ENCODE results near the gene DNASE1.

The DNASE1 gene

DNA sequence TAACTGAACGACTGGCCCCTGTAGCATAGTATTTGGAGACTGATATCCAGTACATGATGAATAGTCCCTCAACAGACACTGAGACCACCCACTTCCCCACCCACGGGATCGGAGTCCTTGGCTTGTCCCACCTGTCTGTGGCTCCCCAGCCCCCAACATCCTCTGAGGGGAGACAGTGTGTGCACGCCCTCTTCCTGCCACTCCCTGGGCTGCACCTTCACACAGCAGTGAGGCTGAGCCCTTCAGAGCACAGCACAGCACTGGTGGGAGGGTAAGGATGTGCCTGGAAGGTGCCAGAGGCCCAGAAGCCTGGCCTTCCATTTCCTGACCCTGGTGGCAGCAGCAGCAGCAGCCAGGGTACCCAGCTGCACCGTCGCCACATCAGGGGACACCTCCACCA is 11.0 kb downstream of the DNASE1 start:
- DNase-seq, result no peak

DNA sequence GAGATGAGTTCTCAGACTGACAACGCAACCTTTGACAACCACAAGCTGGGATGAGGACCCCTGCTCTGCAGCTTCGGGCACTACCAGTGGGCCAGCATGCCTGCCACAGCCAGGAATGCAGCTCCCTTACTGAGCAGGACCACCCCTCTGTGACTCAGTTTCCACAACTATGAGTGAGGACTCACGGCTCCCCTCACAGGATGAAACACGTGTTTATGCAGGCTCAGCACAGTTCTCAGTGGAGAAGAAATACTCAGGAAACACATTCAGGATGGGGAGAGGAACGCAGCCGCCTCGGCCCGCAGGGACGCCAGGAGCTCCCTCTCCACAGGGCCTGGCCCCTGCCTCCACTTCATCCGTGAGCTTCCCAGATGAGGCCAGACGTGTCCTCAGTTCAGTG is 14.1 kb downstream of the DNASE1 start:
- DNase-seq, result no peak

DNA sequence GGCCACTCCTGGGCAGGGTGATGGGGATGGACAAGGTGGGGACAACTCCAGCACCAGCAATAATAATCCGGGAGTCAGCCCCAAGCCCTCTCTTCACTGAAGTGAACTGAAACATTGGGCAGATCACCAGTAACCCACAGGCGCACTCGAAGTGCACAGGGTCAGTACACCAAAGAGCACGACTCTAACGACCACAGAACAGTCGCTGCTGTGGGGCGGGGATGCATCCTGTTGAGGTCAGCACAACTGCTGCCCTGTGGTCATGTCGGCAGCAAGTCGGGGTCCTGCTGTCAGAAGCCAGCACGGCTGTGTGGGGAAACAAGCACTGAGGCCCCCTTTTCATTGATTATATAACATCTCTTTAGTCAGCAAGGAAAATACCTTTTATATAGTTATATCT is 14.6 kb downstream of the DNASE1 start:
- no peak for DNase-seq

DNA sequence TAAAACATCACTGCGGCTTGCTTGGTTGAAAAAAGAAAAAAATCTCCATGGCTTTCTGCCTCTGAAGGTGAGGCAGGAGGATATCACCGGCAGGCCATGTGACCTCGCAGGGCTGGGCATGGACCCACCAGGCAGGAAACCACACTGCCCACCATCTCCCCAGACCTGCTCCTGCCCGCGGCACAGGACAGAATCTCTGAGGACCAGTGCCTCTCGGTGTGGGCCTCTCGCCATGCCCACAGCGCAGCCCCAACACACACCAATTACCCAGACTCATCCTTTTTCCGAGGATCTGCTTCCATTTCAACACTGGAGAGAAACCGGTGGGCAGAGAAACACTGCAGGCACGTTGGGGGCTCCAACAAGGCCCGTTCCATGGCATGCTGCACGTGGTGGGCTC is 16.2 kb downstream of the DNASE1 start:
- DNase-seq, result no peak

DNA sequence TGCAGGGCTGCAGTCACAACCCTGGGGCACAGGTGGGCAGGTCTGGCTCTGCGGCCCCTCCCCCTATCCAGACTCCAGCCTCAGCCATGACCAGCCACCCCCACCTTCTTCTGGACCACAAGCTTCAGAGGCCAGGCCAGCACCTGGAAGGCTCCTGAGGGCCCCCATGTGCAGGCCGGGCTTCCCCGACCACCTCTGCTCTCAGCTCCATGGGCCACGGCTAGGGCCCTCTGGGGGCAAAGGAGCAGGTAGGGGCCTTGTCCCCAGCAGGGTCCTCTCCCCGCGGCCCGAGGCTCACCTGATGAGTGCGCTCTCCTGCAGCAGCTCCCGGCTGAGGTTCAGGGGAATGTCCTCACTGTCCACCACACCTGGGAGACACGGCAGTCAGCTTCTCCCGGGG is 16.9 kb downstream of the DNASE1 start:
- no peak for DNase-seq

- DNase-seq, result no peak
These were observed 18.1 kb downstream of the DNASE1 start for GRCh38 chr16:3672571-3673041.

- DNase-seq, result no peak
These were observed 18.7 kb downstream of the DNASE1 start for GRCh38 chr16:3673201-3673600.

DNA sequence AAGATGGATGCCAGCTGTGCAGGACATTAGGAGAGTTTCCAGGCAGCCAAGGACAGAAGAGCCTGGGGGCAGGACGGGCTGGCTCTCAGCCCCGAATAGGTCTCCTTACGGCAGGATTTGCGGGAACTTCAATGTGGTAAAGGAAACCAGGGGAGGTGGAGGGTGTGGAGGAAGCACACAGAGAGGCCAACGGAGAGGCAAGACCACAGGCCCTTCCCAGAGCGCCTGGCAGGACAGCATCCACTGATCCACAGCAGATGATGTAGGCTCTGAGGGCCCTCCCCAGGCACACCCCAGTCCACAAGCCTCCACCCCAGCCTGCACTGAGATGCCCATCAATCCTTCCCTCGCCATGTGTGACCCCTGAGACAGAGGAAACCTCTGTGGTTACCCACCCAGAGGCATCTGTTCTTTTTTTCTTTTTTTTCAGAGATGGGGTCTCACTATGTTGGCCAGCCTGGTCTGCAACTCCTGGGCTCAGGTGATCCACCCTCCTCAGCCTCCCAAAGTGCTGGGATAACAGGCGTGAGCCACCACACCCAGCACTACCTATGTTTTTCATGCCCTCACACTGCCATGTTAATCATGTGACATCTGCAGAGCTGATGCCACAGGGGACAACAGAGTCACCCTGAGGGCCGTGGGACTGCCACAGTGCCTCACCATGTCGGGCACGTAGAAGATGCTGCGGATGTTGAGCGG is 19.3 kb downstream of the DNASE1 start:
- DNase-seq, result no peak

DNA sequence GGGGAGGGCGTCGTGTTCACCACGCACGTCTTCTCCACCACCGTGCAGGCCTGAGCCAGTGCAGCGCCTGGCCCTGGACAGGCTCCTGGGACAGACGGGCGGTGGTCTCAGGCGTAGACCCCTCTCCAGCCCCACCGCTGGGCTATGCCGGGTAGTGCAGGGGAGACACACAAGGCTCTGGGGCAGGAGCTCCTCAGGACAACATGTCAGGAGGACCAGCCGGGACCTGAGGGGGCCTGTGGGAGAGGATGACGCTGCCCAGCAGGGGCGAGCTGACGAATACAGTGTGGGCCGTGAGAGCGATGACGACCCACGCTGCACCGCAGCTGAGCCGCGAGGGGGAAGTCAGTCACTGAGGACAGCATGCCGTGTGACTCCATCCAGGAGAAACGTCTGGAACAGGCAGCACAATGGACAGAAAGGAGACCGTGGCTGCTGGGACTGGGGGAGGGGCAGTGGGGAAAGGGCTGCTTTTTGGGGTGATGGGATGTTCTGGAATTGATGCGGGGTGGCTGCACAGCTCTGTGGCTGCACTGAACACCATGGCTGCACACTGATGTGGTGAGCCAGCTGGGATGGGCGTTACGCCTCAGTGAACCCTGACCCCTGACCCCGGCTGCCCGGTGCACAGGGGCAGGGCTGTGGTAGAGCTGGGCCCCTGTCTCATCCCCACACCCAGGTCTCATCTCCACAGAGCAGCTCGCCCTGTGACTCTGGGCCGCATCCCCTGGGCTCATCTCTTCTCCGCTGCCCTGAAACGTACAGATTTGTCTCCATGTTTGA is 20.2 kb downstream of the DNASE1 start:
- DNase-seq, result no peak

GRCh38 chr16:3675601-3676130 is 21.2 kb downstream of the DNASE1 start:
- no peak for DNase-seq

GRCh38 chr16:3677994-3678393 is 23.5 kb downstream of the DNASE1 start:
- no peak for DNase-seq

- DNase-seq, result no peak
These were observed 26.7 kb downstream of the DNASE1 start for GRCh38 chr16:3681206-3681605.

DNA sequence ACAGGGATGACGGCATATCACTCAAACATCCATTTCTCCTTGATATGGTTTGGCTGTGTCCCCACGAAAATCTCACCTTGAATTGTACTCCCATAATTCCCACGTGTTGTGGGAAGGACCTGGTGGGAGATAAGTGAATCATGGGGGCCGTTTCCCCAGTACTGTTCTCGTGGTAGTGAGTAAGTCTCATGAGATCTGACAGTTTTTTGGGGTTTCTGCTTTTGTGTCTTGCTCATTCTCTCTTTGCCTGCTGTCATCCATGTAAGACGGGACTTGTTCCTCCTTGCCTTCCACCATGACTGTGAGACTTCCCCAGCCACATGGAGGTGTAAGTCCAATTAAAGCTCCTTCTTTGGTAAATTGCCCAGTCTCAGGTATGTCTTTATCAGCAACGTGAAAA is 32.5 kb downstream of the DNASE1 start:
- DNase-seq, result no peak

GRCh38 chr16:3687792-3688191 is 33.3 kb downstream of the DNASE1 start:
- DNase-seq, result no peak

GRCh38 chr16:3689731-3690130 is 35.2 kb downstream of the DNASE1 start:
- DNase-seq, result no peak

- DNase-seq, result no peak
These were observed 36.0 kb downstream of the DNASE1 start for GRCh38 chr16:3690470-3690928.

DNA sequence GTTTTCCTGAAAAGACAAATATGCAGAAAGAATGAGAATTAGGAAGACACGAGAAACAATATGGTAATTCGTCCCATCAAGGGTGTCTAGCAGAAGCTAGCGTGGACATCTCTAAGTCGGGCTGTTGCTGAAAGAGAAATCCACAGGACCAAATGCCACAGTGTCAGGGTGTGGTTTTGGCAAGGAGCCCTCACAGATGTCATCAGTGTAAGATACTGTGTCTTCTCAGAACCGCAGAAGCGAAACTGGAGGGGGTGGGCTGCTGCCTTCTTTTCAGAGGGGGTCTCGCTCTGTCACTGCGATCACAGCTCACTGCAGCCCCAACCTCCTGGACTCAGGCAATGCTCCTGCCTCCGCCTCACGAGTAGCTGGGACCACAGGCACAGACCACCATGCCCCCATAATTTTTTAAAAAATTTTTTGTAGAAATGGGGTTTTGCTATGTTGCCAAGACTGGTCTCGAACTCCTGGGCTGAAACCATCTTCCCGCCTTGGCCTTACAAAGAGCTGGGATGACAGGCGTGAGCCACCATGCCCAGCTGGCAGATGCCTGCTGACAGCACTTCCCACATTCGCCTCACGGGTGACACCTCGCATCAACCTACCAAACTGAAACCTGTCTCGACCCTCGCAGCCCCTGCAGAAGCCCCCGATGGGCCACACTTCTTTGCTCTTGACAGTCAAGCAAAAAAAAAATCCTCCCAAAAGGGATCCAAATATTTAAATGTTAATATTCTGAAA is 36.7 kb downstream of the DNASE1 start:
- DNase-seq, result no peak

DNA sequence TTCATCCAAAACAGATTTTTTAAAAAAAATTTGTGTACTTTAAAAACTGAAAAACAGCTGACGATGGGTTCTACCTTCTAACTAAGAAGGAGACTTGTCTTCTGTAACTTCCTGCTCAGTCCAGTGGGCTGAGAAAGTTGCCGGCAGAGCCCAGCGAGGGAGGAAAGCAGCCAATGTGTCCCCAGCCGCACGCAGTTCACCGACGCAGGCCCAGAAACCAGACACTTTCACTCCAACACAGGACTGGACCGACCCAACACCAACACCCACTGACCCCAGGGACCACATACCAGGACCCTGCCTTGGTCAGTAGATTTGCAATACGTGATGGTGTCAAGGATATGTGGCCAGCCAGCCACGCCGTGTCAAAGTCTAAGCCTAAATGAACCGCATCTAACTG is 37.3 kb downstream of the DNASE1 start:
- no peak for DNase-seq

- DNase-seq, result no peak
These were observed 39.6 kb downstream of the DNASE1 start for GRCh38 chr16:3694051-3694450.

DNA sequence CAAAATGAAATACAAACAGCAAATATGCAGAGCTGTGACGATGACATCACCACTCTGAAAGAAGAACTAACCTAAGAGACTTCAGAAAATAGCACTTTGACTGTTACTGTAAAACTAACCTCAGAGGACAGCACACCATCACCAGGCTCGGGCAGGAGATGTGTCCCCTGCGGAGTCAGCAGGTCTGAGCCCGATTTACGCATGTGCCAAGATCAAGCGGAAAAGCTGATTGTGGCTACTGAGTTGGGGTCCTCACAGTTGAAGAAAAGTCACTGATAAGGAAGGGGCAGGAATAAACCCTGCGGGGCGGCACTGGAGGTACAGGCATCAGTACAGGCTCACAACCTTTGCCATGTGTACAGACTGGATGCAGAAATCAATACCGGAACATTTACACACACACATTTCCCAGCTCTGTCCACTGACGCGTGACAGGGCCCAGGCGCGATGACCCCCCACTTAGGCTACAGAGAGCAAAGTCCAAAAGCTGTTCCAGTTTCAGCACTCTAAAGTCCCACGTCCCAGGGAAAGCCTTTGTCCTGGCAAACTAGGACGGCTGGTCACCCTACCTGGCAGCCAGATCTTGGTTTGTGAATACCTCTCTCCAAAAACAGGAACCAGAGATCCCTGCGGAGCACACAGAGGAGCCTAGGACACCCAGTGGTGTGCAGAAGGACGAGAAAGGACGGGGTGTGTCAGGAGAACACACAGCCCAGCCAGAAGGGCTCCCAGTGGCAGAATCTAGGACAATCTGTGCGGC is 41.3 kb downstream of the DNASE1 start:
- DNase-seq, result no peak

DNA sequence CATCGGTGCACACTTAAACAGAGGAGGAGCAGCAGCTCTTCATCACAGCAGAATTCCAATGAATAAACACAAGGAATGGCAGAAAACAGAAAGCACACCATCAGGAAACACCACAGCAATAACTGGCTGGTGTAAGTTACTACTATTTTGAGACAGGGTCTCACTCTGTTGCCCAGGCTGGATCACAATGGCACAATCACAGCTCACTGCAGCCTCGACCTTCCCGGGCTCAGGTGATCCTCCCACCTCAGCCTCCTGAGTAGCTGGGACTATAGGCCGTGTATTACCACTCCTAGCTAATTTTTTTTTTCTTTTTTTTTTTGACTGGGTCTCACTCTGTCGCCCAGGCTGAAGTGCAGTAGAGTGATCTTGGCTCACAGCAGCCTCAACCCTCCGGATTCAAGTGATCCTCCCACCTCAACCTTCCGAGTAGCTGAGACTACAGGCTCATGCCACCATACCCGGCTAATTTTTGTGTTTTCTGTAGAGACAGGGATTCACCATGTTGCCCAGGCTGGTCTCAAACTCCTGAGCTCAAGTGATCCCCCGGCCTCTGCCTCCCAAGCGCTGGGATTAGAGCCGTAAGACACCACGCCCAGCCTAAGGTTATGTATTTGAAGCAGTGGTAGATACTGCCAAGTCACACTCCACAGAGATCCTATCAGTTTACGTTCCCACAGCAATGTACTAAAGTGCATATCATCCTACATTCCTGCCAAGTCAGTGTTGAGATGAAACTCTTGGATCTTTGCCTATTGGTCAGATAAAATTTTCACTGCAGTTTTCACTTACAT is 42.1 kb downstream of the DNASE1 start:
- DNase-seq, result no peak

DNA sequence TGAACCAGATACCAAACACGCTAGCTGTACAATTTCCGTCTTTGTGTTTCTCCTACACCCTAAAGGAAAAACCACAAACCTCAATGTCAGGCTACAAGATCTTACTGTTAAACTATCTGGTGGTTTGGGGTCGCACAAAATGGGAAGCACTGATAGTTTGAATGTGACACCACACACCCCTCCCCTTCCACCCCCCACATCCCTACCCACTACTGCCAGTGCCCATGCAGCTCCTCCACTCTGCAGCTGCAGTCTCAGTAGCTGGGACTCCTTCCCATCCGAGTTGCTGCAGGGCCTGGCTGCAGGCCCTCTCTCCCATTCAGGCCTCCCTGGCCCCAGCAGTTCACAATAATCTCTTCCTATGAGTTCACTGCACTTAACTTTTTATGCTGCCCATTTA is 44.5 kb downstream of the DNASE1 start:
- DNase-seq, result no peak
